Hepatocyte (in vitro differentiated cells): ENCODE measurements around the gene KATNB1. TPM values are rescaled to one million over a fixed set of nuclear protein-coding genes. Genes with fewer than 3 reads are reported as not detected.

Source experiments
- DNase-seq: peaks from one replicate; pipeline ENCODE4 v3.0.0-alpha.2; 2016; ENCODE audit warnings: low spot score
- H2AFZ ChIP-seq: fragments of 200-600 bp; sonication (generic); 2 replicates; pipeline ENCODE4 v1.6.0; 2016; ENCODE audit warnings: antibody characterized with exemption, mild to moderate bottlenecking
- H3K27ac ChIP-seq: fragments of 200-600 bp; sonication (generic); 2 replicates; pipeline ENCODE4 v1.5.1; 2016; ENCODE audit warnings: mild to moderate bottlenecking
- H3K27me3 ChIP-seq: fragments of 200-600 bp; sonication (generic); 2 replicates; pipeline ENCODE4 v1.6.1; 2016
- H3K36me3 ChIP-seq: fragments of 200-600 bp; sonication (generic); replicated peaks from 2 replicates; pipeline ENCODE4 v1.5.1; 2016; ENCODE audit warnings: low read depth; ENCODE audit not compliant: insufficient read depth
- H3K4me1 ChIP-seq: fragments of 200-600 bp; sonication (generic); 2 replicates; pipeline ENCODE4 v1.5.1; 2016; ENCODE audit warnings: mild to moderate bottlenecking, moderate library complexity; ENCODE audit not compliant: insufficient read depth
- H3K4me2 ChIP-seq: fragments of 200-600 bp; sonication (generic); 2 replicates; pipeline ENCODE4 v1.6.0; 2016
- H3K4me3 ChIP-seq: fragments of 200-600 bp; sonication (generic); 2 replicates; pipeline ENCODE4 v1.5.1; 2016; ENCODE audit warnings: mild to moderate bottlenecking
- H3K79me2 ChIP-seq: fragments of 200-600 bp; sonication (generic); 2 replicates; pipeline ENCODE4 v1.6.0; 2017; ENCODE audit warnings: mild to moderate bottlenecking
- H3K9me2 ChIP-seq: fragments of 200-600 bp; sonication (generic); replicated peaks from 2 replicates; pipeline ENCODE4 v1.6.0; 2017; ENCODE audit warnings: mild to moderate bottlenecking; ENCODE audit not compliant: insufficient read depth
- H3K9me3 ChIP-seq: fragments of 200-600 bp; sonication (generic); 2 replicates; pipeline ENCODE4 v1.5.1; 2016; ENCODE audit warnings: low read depth, mild to moderate bottlenecking
- H4K20me1 ChIP-seq: fragments of 200-600 bp; sonication (generic); 2 replicates; pipeline ENCODE4 v1.6.0; 2016; ENCODE audit warnings: mild to moderate bottlenecking; ENCODE audit not compliant: insufficient read depth, poor library complexity, severe bottlenecking
- EZH2 ChIP-seq: fragments of 200-600 bp; sonication (generic); IDR thresholded peaks from 2 replicates; pipeline ENCODE4 v1.6.1; 2016; ENCODE audit warnings: antibody characterized with exemption, mild to moderate bottlenecking, borderline replicate concordance
- EZH2phosphoT487 ChIP-seq: fragments of 200-600 bp; sonication (generic); IDR thresholded peaks from one replicate; pipeline ENCODE4 v1.6.1; 2018; ENCODE audit warnings: antibody characterized with exemption, mild to moderate bottlenecking, low read depth, moderate library complexity; ENCODE audit not compliant: unreplicated experiment, severe bottlenecking
- WGBS: methylation state at CpG from one replicate; pipeline ENCODE4 v1.1.6; 2016; ENCODE audit warnings: low lambda C conversion rate; ENCODE audit errors: missing lambda C conversion rate; 5-methylcytosine and 5-hydroxymethylcytosine counted together
- polyA plus RNA-seq: library from polyadenylated mRNA; unstranded; fragments of >200 nt; fragmentation: Nextera tagmentation; extraction: Ambion mirVana; gene quantifications from 2 replicates; pipeline ENCODE4 v1.2.1, GENCODE V29; 2016
- total RNA-seq: library from RNA; depleted of rRNA; stranded (reverse); fragments of >200 nt; gene quantifications from 2 replicates; pipeline ENCODE4 v1.2.3, GENCODE V29; 2014
- TF ChIP-seq, protein P1 (sequence below): fragments of 200-600 bp; sonication (generic); IDR thresholded peaks from 2 replicates; pipeline ENCODE4 v1.5.1; 2016; ENCODE audit warnings: antibody characterized with exemption, mild to moderate bottlenecking; ENCODE audit not compliant: poor library complexity

KATNB1 gene
- total and polyA plus RNA-seq, 2 experiments from 2014 or later = 12.3 to 15.3 TPM

- Histone ChIP-seq H3K79me2 (no peaks in the 10 kb centered on the region), H3K27ac (no peak overlapping the region), H3K4me1 (peaks cover 19% of the 10 kb centered on the region), H3K9me3 (no peaks in the 10 kb centered on the region), H4K20me1 (no peaks in the 10 kb centered on the region), H2AFZ (no peak overlapping the region), H3K4me2 (no peak overlapping the region), H3K9me2 (no peaks in the 10 kb centered on the region), H3K27me3 (no peaks in the 10 kb centered on the region), H3K36me3 (no peaks in the 10 kb centered on the region), H3K4me3 (no peak overlapping the region)
- no peak for DNase-seq
- WGBS = 95% methylated on average over 17 of the region's 17 CpGs
- TF ChIP-seq EZH2 (no peak), EZH2phosphoT487 (no peak)
- TF ChIP-seq, protein P1, sequence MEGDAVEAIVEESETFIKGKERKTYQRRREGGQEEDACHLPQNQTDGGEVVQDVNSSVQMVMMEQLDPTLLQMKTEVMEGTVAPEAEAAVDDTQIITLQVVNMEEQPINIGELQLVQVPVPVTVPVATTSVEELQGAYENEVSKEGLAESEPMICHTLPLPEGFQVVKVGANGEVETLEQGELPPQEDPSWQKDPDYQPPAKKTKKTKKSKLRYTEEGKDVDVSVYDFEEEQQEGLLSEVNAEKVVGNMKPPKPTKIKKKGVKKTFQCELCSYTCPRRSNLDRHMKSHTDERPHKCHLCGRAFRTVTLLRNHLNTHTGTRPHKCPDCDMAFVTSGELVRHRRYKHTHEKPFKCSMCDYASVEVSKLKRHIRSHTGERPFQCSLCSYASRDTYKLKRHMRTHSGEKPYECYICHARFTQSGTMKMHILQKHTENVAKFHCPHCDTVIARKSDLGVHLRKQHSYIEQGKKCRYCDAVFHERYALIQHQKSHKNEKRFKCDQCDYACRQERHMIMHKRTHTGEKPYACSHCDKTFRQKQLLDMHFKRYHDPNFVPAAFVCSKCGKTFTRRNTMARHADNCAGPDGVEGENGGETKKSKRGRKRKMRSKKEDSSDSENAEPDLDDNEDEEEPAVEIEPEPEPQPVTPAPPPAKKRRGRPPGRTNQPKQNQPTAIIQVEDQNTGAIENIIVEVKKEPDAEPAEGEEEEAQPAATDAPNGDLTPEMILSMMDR = no peak
These were observed 37.6 kb upstream of the KATNB1 start for GRCh38 chr16:57697896-57698537.

DNA sequence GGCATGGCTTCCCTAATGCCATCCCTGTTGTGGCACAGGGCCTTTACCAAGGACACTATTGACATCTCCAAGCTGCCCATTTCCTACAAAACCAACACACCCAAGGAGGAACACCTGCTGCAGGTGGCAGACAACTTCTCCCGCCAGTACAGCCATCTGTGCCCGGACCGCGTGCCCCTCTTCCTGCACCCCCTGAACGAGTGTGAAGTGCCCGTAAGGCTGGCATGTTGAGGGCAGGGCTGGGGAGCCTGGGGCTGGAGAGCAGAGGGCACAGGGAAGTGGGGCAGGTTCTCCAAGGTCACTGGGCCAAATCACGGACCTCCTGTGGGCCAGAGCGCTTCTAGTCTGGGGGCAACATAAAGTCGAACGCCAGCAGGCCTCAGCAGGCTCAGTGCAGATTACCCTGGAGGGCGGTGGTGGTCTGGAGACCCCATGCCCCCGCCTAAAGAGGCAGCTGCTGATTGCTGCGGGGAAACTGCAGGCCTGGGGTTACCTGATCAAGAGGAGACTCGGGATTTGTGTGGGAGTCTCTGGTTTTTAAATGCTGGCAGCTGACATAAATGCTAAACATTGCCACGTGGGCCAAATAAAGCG lies 36.7 kb upstream of the KATNB1 start:
- TF ChIP-seq EZH2 (no peak), EZH2phosphoT487 (no peak)
- TF ChIP-seq, protein P1 = no peak
- Histone ChIP-seq H3K4me2 (no peak overlapping the region), H3K79me2 (no peaks in the 10 kb centered on the region), H3K4me1 (peaks cover 19% of the 10 kb centered on the region), H3K36me3 (no peaks in the 10 kb centered on the region), H3K9me3 (no peaks in the 10 kb centered on the region), H3K27ac (no peak overlapping the region), H3K4me3 (no peak overlapping the region), H2AFZ (no peak overlapping the region), H4K20me1 (no peaks in the 10 kb centered on the region), H3K27me3 (no peaks in the 10 kb centered on the region), H3K9me2 (no peaks in the 10 kb centered on the region)
- 82% methylated on average over 15 of the region's 16 CpGs for WGBS
- DNase-seq = no peak

GRCh38 chr16:57699481-57699880 lies 36.1 kb upstream of the KATNB1 start:
- Histone ChIP-seq H3K4me1 (peaks cover 24% of the 10 kb centered on the region), H3K9me2 (no peaks in the 10 kb centered on the region), H2AFZ (no peak overlapping the region), H3K79me2 (no peaks in the 10 kb centered on the region), H3K27me3 (no peaks in the 10 kb centered on the region), H3K4me2 (no peak overlapping the region), H3K27ac (no peak overlapping the region), H4K20me1 (no peaks in the 10 kb centered on the region), H3K4me3 (no peak overlapping the region), H3K36me3 (no peaks in the 10 kb centered on the region), H3K9me3 (no peaks in the 10 kb centered on the region)
- WGBS = 90% methylated on average over 3 of the region's 3 CpGs
- no peak for DNase-seq
- no peak for TF ChIP-seq EZH2phosphoT487
- TF ChIP-seq, protein P1 = no peak
- TF ChIP-seq EZH2 = no peak
